Measurements from ENCODE around the gene NXT1. TPM values are rescaled to one million over a fixed set of nuclear protein-coding genes. Genes with fewer than 3 reads are reported as not detected.

The NXT1 gene
- total and polyA plus RNA-seq, 2 of the 4 experiments (the other 2 are of a cell fraction), result 23.6 to 25.5 TPM

DNA sequence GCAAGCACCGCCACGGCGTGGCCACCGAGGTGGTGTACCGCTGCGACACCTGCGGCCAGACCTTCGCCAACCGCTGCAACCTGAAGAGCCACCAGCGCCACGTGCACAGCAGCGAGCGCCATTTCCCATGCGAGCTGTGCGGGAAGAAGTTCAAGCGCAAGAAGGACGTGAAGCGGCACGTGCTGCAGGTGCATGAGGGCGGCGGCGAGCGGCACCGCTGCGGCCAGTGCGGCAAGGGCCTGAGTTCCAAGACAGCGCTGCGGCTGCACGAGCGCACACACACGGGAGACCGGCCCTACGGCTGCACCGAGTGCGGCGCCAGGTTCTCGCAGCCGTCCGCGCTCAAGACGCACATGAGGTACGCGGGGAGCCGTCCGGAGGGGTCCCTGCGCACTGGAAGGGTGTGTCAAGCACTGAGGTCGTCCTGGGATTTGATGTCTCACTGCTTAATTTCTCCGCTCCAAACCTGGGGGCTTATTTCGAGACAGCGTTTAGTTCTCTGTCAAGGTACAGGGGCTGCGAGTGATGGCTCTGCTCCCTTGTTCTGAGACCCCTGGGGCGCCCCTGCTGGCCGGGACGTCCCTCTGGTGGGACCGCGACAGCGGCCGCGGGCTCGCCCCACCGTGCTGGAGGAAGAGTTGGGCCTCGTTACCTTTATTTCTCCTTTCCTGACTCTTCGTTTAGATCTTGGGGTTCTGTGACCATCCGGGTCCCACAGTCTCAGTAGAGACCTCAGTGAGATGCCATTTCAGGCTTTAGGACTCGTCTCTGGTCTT lies 15.0 kb downstream of the NXT1 start:
- POLR2A ChIA-PET (ENCODE audit: unreplicated experiment), result no interaction called here
- in situ Hi-C loops (cut with MboI; ENCODE audit: low sequenced_read_pairs) (no loop called here), dilution Hi-C loops (cut with HindIII; ENCODE audit: low sequenced_read_pairs, unreplicated experiment) (no loop called here), intact Hi-C loops (cut with micrococcal nuclease) (loop anchor here (5.0 kb wide), 1 partner anchor 37 kb away; no protein-coding TSS in a partner anchor)
- BruUV-seq (replicated peaks), result no TSS peak
- H4K91ac ChIP-seq (ENCODE audit: insufficient read depth, low read depth, low read length), result no peak overlapping the region
- 0 out of 2 replicates have a peak, but pooled peaks have one; percentile 15 for TF ChIP-seq POLR2A (IDR thresholded peaks at IDR 0.05; ENCODE audit: low read depth, low read length)
- TF ChIP-seq, protein P1, sequence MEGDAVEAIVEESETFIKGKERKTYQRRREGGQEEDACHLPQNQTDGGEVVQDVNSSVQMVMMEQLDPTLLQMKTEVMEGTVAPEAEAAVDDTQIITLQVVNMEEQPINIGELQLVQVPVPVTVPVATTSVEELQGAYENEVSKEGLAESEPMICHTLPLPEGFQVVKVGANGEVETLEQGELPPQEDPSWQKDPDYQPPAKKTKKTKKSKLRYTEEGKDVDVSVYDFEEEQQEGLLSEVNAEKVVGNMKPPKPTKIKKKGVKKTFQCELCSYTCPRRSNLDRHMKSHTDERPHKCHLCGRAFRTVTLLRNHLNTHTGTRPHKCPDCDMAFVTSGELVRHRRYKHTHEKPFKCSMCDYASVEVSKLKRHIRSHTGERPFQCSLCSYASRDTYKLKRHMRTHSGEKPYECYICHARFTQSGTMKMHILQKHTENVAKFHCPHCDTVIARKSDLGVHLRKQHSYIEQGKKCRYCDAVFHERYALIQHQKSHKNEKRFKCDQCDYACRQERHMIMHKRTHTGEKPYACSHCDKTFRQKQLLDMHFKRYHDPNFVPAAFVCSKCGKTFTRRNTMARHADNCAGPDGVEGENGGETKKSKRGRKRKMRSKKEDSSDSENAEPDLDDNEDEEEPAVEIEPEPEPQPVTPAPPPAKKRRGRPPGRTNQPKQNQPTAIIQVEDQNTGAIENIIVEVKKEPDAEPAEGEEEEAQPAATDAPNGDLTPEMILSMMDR (conservative IDR thresholded peaks at IDR 0.05; ENCODE audit: low read depth, low read length), result no peak
- H3K4ac ChIP-seq (ENCODE audit: low read depth, low read length), result no peak overlapping the region
- H3K9me1 ChIP-seq (ENCODE audit: insufficient read depth, low read length), result peaks cover 15% of the 10 kb centered on the region
- no peak overlapping the region for H2BK15ac ChIP-seq (ENCODE audit: low read depth, low read length)
- ATAC-seq (ENCODE audit: low read depth) (no peak), DNase-seq (no peak)
- peaks cover 31 to 71% of the 10 kb centered on the region in 2 experiments for H3K79me1 ChIP-seq (ENCODE audit: low read depth in 1 of 2, low read length in 2 of 2)
- H3K4me1 ChIP-seq (ENCODE audit: control insufficient read depth, insufficient read depth, low read length), result peaks cover 13% of the 10 kb centered on the region
- no peak overlapping the region for H3K27ac ChIP-seq (ENCODE audit: insufficient read depth, low read length)
- H2AK9ac ChIP-seq (replicated peaks; ENCODE audit: low read depth, low read length, poor library complexity), result no peak overlapping the region
- no peak overlapping the region for H2BK20ac ChIP-seq (ENCODE audit: low read depth, low read length)
- H3K27me3 ChIP-seq (ENCODE audit: control insufficient read depth, insufficient read depth, low read length), result no peaks in the 10 kb centered on the region
- no peak overlapping the region for H3K14ac ChIP-seq (replicated peaks; ENCODE audit: low read depth, low read length)
- no peak overlapping the region for H3K9ac ChIP-seq (ENCODE audit: low read depth, low read length)
- no peaks in the 10 kb centered on the region for H3K9me3 ChIP-seq (ENCODE audit: control insufficient read depth, insufficient read depth, low read length)
- WGBS, 2 experiments (ENCODE audit: extremely low coverage in 2 of 2, insufficient read length in 1 of 2), result 96% methylated on average over 51 of the region's 65 CpGs; no CpG with 5 or more reads in 1 of the 2 experiments
- no peak overlapping the region for H3K23ac ChIP-seq (ENCODE audit: low read depth, low read length)
- H2BK120ac ChIP-seq (ENCODE audit: low read depth, low read length), result no peak overlapping the region
- no peak overlapping the region for H2BK5ac ChIP-seq (ENCODE audit: low read depth, low read length, poor library complexity, severe bottlenecking)
- no peak overlapping the region for H3K4me2 ChIP-seq (ENCODE audit: low read depth, low read length)
- H3K36me3 ChIP-seq (ENCODE audit: control insufficient read depth, insufficient read depth, low read length), result peaks cover 27% of the 10 kb centered on the region
- peak overlapping the region; percentile 4 for H2AFZ ChIP-seq (replicated peaks; ENCODE audit: low read length, poor library complexity)
- H3K18ac ChIP-seq (ENCODE audit: low read depth, low read length), result no peak overlapping the region
- no peak overlapping the region for H3K56ac ChIP-seq (ENCODE audit: extremely low read depth, insufficient read depth, low read length)
- no peak overlapping the region for H3K4me3 ChIP-seq (ENCODE audit: insufficient read depth, low read depth, low read length)
- peaks cover 53% of the 10 kb centered on the region for H4K20me1 ChIP-seq (ENCODE audit: insufficient read depth, low read length)
- CTCF ChIA-PET, result no interaction called here
- H4K8ac ChIP-seq (ENCODE audit: low read depth in 2 of 2, low read length in 2 of 2), result no peak overlapping the region
- no peak overlapping the region for H4K5ac ChIP-seq (ENCODE audit: low read depth, low read length)
- H2AK5ac ChIP-seq (ENCODE audit: low read depth, low read length), result no peak overlapping the region

Measured in IMR-90 (cell line).